Measurements from ENCODE around the gene SEZ6L. TPM values are rescaled to one million over a fixed set of nuclear protein-coding genes. Genes with fewer than 3 reads are reported as not detected.
A peak's percentile ranks its signal among the peaks of the same experiment; 100 is the strongest.

SEZ6L gene
- total RNA-seq, 1 donor from 2014 or later, result 2.3 TPM

- Mint-ChIP-seq H3K27me3 (ENCODE audit: low read depth, unreplicated experiment) (peaks cover 8% of the 10 kb centered on the region), H3K36me3 (ENCODE audit: low read depth, unreplicated experiment) (no peaks in the 10 kb centered on the region), H3K27ac (ENCODE audit: unreplicated experiment) (no peak overlapping the region), H3K4me3 (ENCODE audit: unreplicated experiment) (no peak overlapping the region), H3K9me3 (ENCODE audit: unreplicated experiment) (no peaks in the 10 kb centered on the region), H3K4me1 (ENCODE audit: low read depth, unreplicated experiment) (no peaks in the 10 kb centered on the region)
- no peak overlapping the region for H3K4me3 ChIP-seq (ENCODE audit: insufficient read depth, low read depth, low read length)
- FAIRE-seq, result no peak
- no peaks in the 10 kb centered on the region for H4K20me1 ChIP-seq (ENCODE audit: insufficient read depth, low read length)
- H3K9me3 ChIP-seq (ENCODE audit: insufficient read depth, low read depth, low read length), result peaks cover 2% of the 10 kb centered on the region
- H3K9ac ChIP-seq (ENCODE audit: low read length), result no peak overlapping the region
- no peak for TF ChIP-seq EZH2 (IDR thresholded peaks at IDR 0.05; ENCODE audit: insufficient read depth, low read length)
- TF ChIP-seq CTCF (IDR thresholded peaks at IDR 0.05; ENCODE audit: insufficient read depth, low read depth, low read length), result no peak
- no peaks in the 10 kb centered on the region for H3K79me2 ChIP-seq (ENCODE audit: insufficient read depth, low read length)
- H3K4me2 ChIP-seq (ENCODE audit: low read length), result no peak overlapping the region
- peaks cover 9% of the 10 kb centered on the region for H3K4me1 ChIP-seq (ENCODE audit: insufficient read depth, low read length)
- H3K27me3 ChIP-seq (ENCODE audit: insufficient read depth, low read length), result peaks cover 3% of the 10 kb centered on the region
- H3K36me3 ChIP-seq (ENCODE audit: insufficient read depth, low read length), result no peaks in the 10 kb centered on the region
- H2AFZ ChIP-seq (ENCODE audit: low read depth, low read length), result no peak overlapping the region
- DNase-seq (ENCODE audit: low read depth), result no peak
- no peak overlapping the region for H3K27ac ChIP-seq (ENCODE audit: low read depth, low read length)
Measured at GRCh38 chr22:26357813-26358212, 188.6 kb downstream of the SEZ6L start.

- DNase-seq (ENCODE audit: low read depth) (no peak), FAIRE-seq (no peak)
- H3K27ac Mint-ChIP-seq (ENCODE audit: unreplicated experiment), result no peak overlapping the region
- Histone ChIP-seq H3K9me3 (ENCODE audit: insufficient read depth, low read depth, low read length) (no peaks in the 10 kb centered on the region), H4K20me1 (ENCODE audit: insufficient read depth, low read length) (no peaks in the 10 kb centered on the region), H3K4me2 (ENCODE audit: low read length) (no peak overlapping the region), H3K79me2 (ENCODE audit: insufficient read depth, low read length) (no peaks in the 10 kb centered on the region), H3K9ac (ENCODE audit: low read length) (no peak overlapping the region), H3K27me3 (ENCODE audit: insufficient read depth, low read length) (peaks cover 10% of the 10 kb centered on the region), H3K27ac (ENCODE audit: low read depth, low read length) (no peak overlapping the region), H3K4me1 (ENCODE audit: insufficient read depth, low read length) (peaks cover 9% of the 10 kb centered on the region), H2AFZ (ENCODE audit: low read depth, low read length) (no peak overlapping the region), H3K4me3 (ENCODE audit: insufficient read depth, low read depth, low read length) (no peak overlapping the region), H3K36me3 (ENCODE audit: insufficient read depth, low read length) (no peaks in the 10 kb centered on the region)
- no peaks in the 10 kb centered on the region for H3K4me1 Mint-ChIP-seq (ENCODE audit: low read depth, unreplicated experiment)
- H3K27me3 Mint-ChIP-seq (ENCODE audit: low read depth, unreplicated experiment), result peaks cover 7% of the 10 kb centered on the region
- H3K9me3 Mint-ChIP-seq (ENCODE audit: unreplicated experiment), result no peaks in the 10 kb centered on the region
- no peaks in the 10 kb centered on the region for H3K36me3 Mint-ChIP-seq (ENCODE audit: low read depth, unreplicated experiment)
- no peak for TF ChIP-seq CTCF (IDR thresholded peaks at IDR 0.05; ENCODE audit: insufficient read depth, low read depth, low read length)
- TF ChIP-seq EZH2 (IDR thresholded peaks at IDR 0.05; ENCODE audit: insufficient read depth, low read length), result no peak
- no peak overlapping the region for H3K4me3 Mint-ChIP-seq (ENCODE audit: unreplicated experiment)
Measured at GRCh38 chr22:26359156-26359555, 189.9 kb downstream of the SEZ6L start.

- Histone ChIP-seq H3K9me3 (ENCODE audit: insufficient read depth, low read depth, low read length) (no peaks in the 10 kb centered on the region), H3K79me2 (ENCODE audit: insufficient read depth, low read length) (no peaks in the 10 kb centered on the region), H3K4me1 (ENCODE audit: insufficient read depth, low read length) (peaks cover 9% of the 10 kb centered on the region), H4K20me1 (ENCODE audit: insufficient read depth, low read length) (no peaks in the 10 kb centered on the region), H3K9ac (ENCODE audit: low read length) (peak overlapping the region; percentile 39), H3K4me2 (ENCODE audit: low read length) (peak overlapping the region; percentile 82), H3K27ac (ENCODE audit: low read depth, low read length) (no peak overlapping the region), H3K36me3 (ENCODE audit: insufficient read depth, low read length) (no peaks in the 10 kb centered on the region), H3K4me3 (ENCODE audit: insufficient read depth, low read depth, low read length) (peak overlapping the region; percentile 9), H3K27me3 (ENCODE audit: insufficient read depth, low read length) (peaks cover 10% of the 10 kb centered on the region), H2AFZ (ENCODE audit: low read depth, low read length) (peak overlapping the region; percentile 50)
- Mint-ChIP-seq H3K9me3 (ENCODE audit: unreplicated experiment) (no peaks in the 10 kb centered on the region), H3K27me3 (ENCODE audit: low read depth, unreplicated experiment) (peaks cover 7% of the 10 kb centered on the region), H3K4me1 (ENCODE audit: low read depth, unreplicated experiment) (no peaks in the 10 kb centered on the region), H3K36me3 (ENCODE audit: low read depth, unreplicated experiment) (no peaks in the 10 kb centered on the region), H3K4me3 (ENCODE audit: unreplicated experiment) (peak overlapping the region; percentile 1), H3K27ac (ENCODE audit: unreplicated experiment) (peak overlapping the region; percentile 20)
- TF ChIP-seq EZH2 (IDR thresholded peaks at IDR 0.05; ENCODE audit: insufficient read depth, low read length) (no peak), CTCF (IDR thresholded peaks at IDR 0.05; ENCODE audit: insufficient read depth, low read depth, low read length) (peak; percentile 99)
- peak; percentile 39 for DNase-seq (ENCODE audit: low read depth)
- FAIRE-seq, result no peak
Measured at GRCh38 chr22:26360169-26360885, 191.1 kb downstream of the SEZ6L start.
